GM19397 (cell line): ENCODE measurements around the gene NT5DC1.
"Not testable (repeated sequence)": the region's sequence is repeated elsewhere in the genome, so short reads cannot be mapped to it uniquely, and the experiment has no call there.

Experiments
- ATAC-seq: cut with Tn5 transposase; IDR thresholded peaks from one replicate; pipeline ENCODE4 v1.9.1; 2021; ENCODE audit warnings: mild to moderate bottlenecking, moderate library complexity; ENCODE audit not compliant: unreplicated experiment

NT5DC1 gene

DNA sequence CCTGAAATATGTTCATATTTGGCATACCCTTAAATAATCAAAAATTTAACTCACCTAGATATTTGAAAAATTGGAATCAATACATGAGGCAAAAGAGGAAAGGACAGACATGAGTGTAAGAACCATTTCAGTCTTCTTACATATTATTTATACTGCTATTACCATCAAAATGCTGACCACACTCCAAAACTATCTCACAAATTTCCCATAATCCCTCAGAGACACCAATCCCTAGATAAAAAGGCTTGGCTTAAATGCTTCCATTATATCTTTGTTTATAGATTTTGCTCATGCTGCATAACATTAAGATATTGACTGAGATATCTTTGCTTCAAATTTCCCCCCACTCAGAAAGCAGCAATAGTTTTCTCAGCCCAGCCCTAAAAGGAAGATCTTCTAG lies 11.7 kb upstream of the NT5DC1 start:
- no peak for ATAC-seq

DNA sequence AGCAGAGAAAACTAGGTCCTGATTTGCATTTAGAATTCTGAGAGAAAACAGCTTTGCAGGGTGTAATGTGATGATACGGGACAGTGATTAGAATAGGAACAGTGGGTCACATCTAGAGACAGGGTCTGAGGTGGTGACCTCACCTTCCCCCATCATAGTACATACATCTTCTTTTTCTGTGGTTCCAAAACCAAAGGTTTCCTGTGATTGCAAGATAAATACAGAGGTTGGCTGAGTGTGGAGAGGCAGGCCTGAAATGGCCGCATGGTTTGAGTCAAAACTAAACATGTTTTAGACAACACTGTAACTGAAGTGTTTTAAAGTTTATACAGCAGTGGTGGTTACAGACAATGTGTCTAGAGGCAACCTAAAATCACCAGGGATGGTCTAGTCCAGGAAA lies 10.4 kb upstream of the NT5DC1 start:
- ATAC-seq, result peak; percentile 58

DNA sequence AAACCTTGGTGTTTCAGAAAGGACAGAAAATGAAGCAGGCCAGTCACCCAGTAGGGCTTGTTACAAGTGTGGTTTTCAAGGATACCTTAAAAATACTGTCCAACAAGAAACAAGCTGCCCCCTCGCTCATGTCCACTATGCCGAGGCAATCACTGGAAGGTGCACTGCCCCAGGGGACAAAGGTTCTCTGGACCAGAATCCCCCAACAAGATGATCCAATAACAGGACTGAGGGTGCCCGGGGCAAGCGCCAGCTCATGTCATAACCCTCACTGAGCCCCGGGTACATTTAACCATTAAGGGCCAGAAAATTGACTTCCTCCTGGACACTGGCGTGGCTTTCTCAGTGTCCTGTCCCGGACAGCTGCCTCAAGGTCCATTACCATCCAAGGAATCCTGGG lies 6.6 kb upstream of the NT5DC1 start:
- ATAC-seq, result no peak

GRCh38 chr6:116096048-116096759 lies 4.4 kb upstream of the NT5DC1 start:
- not testable (repeated sequence) for ATAC-seq

- ATAC-seq, result no peak
Observed at GRCh38 chr6:116096979-116097816, 3.5 kb upstream of the NT5DC1 start.

GRCh38 chr6:116099036-116099435 lies 1.6 kb upstream of the NT5DC1 start:
- ATAC-seq, result no peak

DNA sequence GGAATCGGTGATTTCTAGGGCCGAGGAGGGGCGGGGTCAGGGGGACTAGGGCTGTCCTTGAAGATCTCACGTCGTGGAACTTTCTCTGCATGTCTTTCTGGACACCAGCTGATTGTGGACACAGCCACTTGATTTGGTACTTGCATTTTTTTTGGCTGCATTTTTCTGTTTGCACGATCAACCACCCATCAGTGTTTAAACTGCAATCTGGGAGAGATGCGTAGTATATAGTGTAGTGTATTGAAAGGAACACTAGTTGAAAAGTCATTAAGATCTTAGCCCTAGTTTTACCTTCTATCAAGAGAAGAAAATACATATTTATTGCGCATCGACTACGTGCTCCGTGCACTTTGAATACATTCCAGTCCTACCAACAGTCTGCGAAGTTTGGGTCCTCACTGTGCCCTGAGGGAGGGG lies 657 bp downstream of the NT5DC1 start:
- ATAC-seq, result no peak

GRCh38 chr6:116101790-116102189 lies 1.1 kb downstream of the NT5DC1 start:
- no peak for ATAC-seq

- no peak for ATAC-seq
Observed at GRCh38 chr6:116102873-116103272, 2.2 kb downstream of the NT5DC1 start.

GRCh38 chr6:116104636-116105035 lies 4.0 kb downstream of the NT5DC1 start:
- no peak for ATAC-seq

GRCh38 chr6:116105247-116105646 lies 4.6 kb downstream of the NT5DC1 start:
- no peak for ATAC-seq

GRCh38 chr6:116106146-116106545 lies 5.5 kb downstream of the NT5DC1 start:
- no peak for ATAC-seq

GRCh38 chr6:116108836-116109235 lies 8.2 kb downstream of the NT5DC1 start:
- no peak for ATAC-seq

DNA sequence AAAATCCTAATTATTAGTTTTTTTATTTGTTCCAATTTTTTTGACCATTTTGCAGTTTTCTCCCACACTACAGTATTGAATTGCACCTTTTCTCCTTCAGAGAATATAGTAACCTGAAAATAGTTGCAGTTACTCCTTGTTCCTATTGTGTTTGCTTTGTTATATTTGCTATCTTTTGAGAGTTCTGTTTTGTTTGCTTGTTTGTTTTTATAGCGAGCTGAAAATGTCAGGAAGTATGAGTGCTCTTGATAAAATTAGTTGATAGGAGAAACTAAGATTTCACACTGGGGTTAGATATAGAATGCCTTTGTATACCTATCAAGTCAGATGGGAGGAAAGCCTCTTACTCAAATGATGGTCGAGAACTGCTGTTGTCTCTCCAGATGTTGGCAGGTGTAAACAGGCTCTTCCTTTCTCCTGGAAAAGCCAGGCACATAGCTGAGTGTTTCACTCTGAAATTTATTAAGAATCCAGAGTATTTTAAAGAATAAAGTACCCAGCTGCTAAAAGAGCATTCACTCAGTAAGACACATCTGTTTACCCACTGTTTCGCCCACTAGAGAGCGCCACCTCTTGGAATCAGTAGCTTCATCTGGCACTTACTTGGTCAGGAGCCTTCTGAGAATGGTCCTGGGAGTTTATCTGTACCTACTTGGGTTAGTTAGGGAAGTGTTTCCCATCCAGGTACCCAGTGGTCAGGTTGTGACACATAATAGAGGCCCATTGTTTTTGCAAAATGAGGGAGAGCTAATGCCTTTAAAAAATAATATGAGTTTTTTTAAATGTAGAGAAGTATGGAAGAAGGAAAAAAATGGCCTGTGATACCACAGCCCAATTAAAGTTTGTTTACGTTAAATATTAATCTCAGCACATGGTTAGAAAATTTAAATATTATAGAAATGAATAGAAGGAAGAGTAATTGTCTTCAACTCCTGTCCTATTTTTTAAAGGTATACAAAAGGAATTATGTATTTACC lies 11.2 kb downstream of the NT5DC1 start:
- ATAC-seq, result peak; percentile 68

DNA sequence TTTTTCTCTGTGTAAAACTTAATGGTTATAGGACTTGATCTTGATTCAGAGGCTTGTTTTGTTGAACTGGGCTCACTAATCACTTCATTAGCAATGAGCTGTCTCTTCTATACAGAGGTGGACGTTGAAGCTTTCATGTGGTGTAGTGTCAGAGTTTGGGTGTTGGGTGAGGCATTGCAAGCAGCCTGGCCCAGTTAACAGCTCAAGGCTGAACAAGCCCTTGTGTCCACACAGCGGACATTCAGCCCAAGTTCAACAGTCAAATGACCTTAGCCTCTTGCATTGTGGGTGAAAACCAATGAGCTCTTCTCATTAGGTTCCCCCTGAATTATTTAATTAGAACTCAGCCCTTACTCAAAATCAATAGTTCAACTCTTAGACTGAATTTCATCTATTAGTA lies 12.7 kb downstream of the NT5DC1 start:
- no peak for ATAC-seq

GRCh38 chr6:116115781-116116180 lies 15.1 kb downstream of the NT5DC1 start:
- ATAC-seq, result no peak

DNA sequence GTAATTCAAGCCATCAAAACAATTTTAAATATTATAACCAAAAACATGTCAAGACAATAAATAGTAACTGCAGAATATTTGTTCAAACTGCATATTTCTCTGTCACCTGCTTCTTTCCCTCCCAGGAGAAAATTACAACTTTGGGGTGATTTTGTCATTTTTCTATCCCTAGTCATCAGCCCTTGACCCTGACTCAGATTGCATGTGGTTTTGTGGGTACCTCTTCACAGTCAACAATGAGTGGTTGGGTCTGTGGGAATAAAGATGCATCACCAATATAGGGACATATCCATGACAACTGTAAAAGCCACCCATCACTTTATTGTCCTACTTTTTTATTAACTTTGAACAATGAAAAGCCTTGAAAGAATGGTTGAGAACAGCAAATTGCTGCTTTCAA lies 18.0 kb downstream of the NT5DC1 start:
- ATAC-seq, result no peak

- no peak for ATAC-seq
Observed at GRCh38 chr6:116120430-116120829, 19.8 kb downstream of the NT5DC1 start.

GRCh38 chr6:116126032-116126431 lies 25.4 kb downstream of the NT5DC1 start, which contains the start of gene COL10A1:
COL10A1 (minus strand) TSS chr6:116126132; CDS start chr6:116125492, 640 bp downstream.
- ATAC-seq, result no peak

DNA sequence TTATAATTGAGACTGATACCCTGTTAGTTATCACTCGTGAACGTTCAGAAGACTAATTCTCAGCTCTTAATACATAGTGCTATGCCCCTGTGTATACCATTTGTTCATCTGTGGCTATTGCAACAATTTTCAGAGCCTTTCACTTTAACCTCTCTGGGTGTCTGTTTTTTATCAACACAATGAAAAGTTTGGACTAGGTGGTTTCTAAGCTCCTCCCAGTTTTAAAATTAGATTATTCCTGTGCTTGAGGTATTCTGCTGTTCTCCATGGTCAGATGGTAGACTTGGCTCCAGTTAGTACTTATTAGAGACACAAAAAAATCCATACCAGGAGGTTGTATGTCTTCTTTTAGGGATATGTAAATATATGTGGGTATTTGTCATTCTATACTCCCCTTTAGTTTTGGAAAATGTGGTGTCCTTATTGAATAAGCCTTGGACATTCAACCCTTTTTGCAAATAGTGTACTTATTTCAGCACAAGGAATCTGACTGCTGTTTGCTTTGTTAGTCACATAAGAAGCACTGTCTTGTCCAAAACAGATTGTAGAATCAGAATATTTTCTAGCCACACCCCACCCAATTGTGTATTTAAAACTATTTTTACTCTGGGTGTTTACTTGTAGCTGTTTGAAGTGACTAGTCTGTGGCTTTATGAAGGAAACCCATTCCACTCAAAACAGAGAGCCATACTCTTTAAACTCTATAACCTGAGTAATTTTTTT lies 27.3 kb downstream of the NT5DC1 start:
- no peak for ATAC-seq
